IMR-90 (cell line): ENCODE data around the gene GPR157. TPM values are rescaled to one million over a fixed set of nuclear protein-coding genes. Genes with fewer than 3 reads are reported as not detected.

Experiments
- ATAC-seq: fragments of 200-7000 bp; cut with Tn5 transposase; 2 replicates; pipeline ENCODE4 v1.9.1; 2020; ENCODE audit warnings: low read depth, mild to moderate bottlenecking, moderate library complexity
- BruUV-seq: library from RNA; stranded (reverse); fragments of 400-500 nt; replicated peaks from 2 replicates; lab custom pipeline; 2021; lab: Mats Ljungman, UMichigan
- CTCF ChIA-PET: fragments of 300-600 bp; formaldehyde crosslinking; extraction: SDS; loops from one replicate; lab custom pipeline; 2021; ENCODE audit warnings: antibody characterized with exemption; lab: Yijun Ruan, JAX
- POLR2A ChIA-PET: fragments of 300-600 bp; sonication (Branson Sonifier 250); formaldehyde crosslinking; loops from one replicate; lab custom pipeline; 2022; ENCODE audit warnings: antibody characterized with exemption; ENCODE audit not compliant: unreplicated experiment; lab: Charles Lee
- DNase-seq: peaks from one replicate; pipeline ENCODE4 v3.0.0; 2013
- H2AFZ ChIP-seq: replicated peaks from 2 replicates; pipeline ENCODE3; 2013; ENCODE audit warnings: low read length, mild to moderate bottlenecking; ENCODE audit not compliant: poor library complexity
- H2AK5ac ChIP-seq: 2 replicates; pipeline ENCODE4 v1.6.1; 2013; ENCODE audit warnings: low read depth, low read length, inconsistent platforms
- H2AK9ac ChIP-seq: replicated peaks from 2 replicates; pipeline ENCODE3; 2013; ENCODE audit warnings: mild to moderate bottlenecking, low read depth, low read length, moderate library complexity; ENCODE audit not compliant: poor library complexity
- H2BK120ac ChIP-seq: 2 replicates; pipeline ENCODE4 v1.6.1; 2013; ENCODE audit warnings: low read depth, low read length, inconsistent platforms
- H2BK15ac ChIP-seq: 3 replicates; pipeline ENCODE4 v1.6.1; 2013; ENCODE audit warnings: low read depth, low read length, inconsistent platforms
- H2BK20ac ChIP-seq: 2 replicates; pipeline ENCODE4 v1.6.1; 2013; ENCODE audit warnings: low read depth, mild to moderate bottlenecking, inconsistent platforms, low read length, moderate library complexity
- H2BK5ac ChIP-seq: 2 replicates; pipeline ENCODE4 v1.6.1; 2013; ENCODE audit warnings: mild to moderate bottlenecking, low read depth, low read length, inconsistent platforms; ENCODE audit not compliant: poor library complexity, severe bottlenecking
- H3K14ac ChIP-seq: replicated peaks from 2 replicates; pipeline ENCODE4 v1.6.1; 2013; ENCODE audit warnings: low read depth, low read length, inconsistent platforms
- H3K18ac ChIP-seq: 2 replicates; pipeline ENCODE4 v1.6.1; 2013; ENCODE audit warnings: low read depth, low read length, control low read depth
- H3K23ac ChIP-seq: 2 replicates; pipeline ENCODE4 v1.6.1; 2013; ENCODE audit warnings: low read depth, low read length, inconsistent platforms
- H3K27ac ChIP-seq: 2 replicates; pipeline ENCODE4 v1.5.1; 2013; ENCODE audit warnings: mild to moderate bottlenecking, control low read depth, low read length; ENCODE audit not compliant: insufficient read depth
- H3K27me3 ChIP-seq: 2 replicates; pipeline ENCODE4 v1.6.1; 2013; ENCODE audit warnings: low read length; ENCODE audit not compliant: control insufficient read depth, insufficient read depth
- H3K36me3 ChIP-seq: 2 replicates; pipeline ENCODE4 v1.6.1; 2013; ENCODE audit warnings: low read length, mixed read lengths; ENCODE audit not compliant: control insufficient read depth, insufficient read depth
- H3K4ac ChIP-seq: 2 replicates; pipeline ENCODE4 v1.6.1; 2013; ENCODE audit warnings: low read depth, low read length, inconsistent platforms
- H3K4me1 ChIP-seq: 2 replicates; pipeline ENCODE4 v1.6.1; 2013; ENCODE audit warnings: low read length, mixed read lengths; ENCODE audit not compliant: control insufficient read depth, insufficient read depth
- H3K4me2 ChIP-seq: 2 replicates; pipeline ENCODE4 v1.6.1; 2013; ENCODE audit warnings: low read depth, mild to moderate bottlenecking, control low read depth, low read length, moderate library complexity
- H3K4me3 ChIP-seq: 2 replicates; pipeline ENCODE4 v1.5.1; 2013; ENCODE audit warnings: low read depth, mild to moderate bottlenecking, control low read depth, low read length, moderate library complexity; ENCODE audit not compliant: insufficient read depth
- H3K56ac ChIP-seq: 2 replicates; pipeline ENCODE4 v1.6.1; 2013; ENCODE audit warnings: low read length, inconsistent platforms; ENCODE audit not compliant: insufficient read depth; ENCODE audit errors: extremely low read depth
- H3K79me1 ChIP-seq, 2 experiments: 2 replicates each; pipeline ENCODE4 v1.6.1; 2013; ENCODE audit warnings: low read length in 2 of 2, inconsistent platforms in 1 of 2, low read depth in 1 of 2
- H3K9ac ChIP-seq: 2 replicates; pipeline ENCODE4 v1.6.1; 2013; ENCODE audit warnings: low read depth, low read length, control low read depth
- H3K9me1 ChIP-seq: 2 replicates; pipeline ENCODE4 v1.6.1; 2013; ENCODE audit warnings: low read length, inconsistent platforms; ENCODE audit not compliant: insufficient read depth
- H3K9me3 ChIP-seq: 2 replicates; pipeline ENCODE4 v1.6.1; 2013; ENCODE audit warnings: low read length; ENCODE audit not compliant: control insufficient read depth, insufficient read depth
- H4K20me1 ChIP-seq: 2 replicates; pipeline ENCODE4 v1.6.1; 2013; ENCODE audit warnings: low read length, inconsistent platforms; ENCODE audit not compliant: insufficient read depth
- H4K5ac ChIP-seq: 2 replicates; pipeline ENCODE4 v1.6.1; 2013; ENCODE audit warnings: mild to moderate bottlenecking, low read depth, low read length, control low read depth
- H4K8ac ChIP-seq, 2 experiments: 2 replicates each; pipeline ENCODE4 v1.6.1; 2013; ENCODE audit warnings: low read depth in 2 of 2, low read length in 2 of 2, control low read depth in 1 of 2, inconsistent platforms in 1 of 2
- H4K91ac ChIP-seq: 2 replicates; pipeline ENCODE4 v1.6.1; 2013; ENCODE audit warnings: low read depth, low read length, inconsistent platforms; ENCODE audit not compliant: insufficient read depth
- BHLHE40 ChIP-seq: fragments of 150-350 bp; IDR thresholded peaks from 2 replicates; pipeline ENCODE4 v1.6.1; 2016; ENCODE audit warnings: mild to moderate bottlenecking, low read depth, low read length
- CEBPB ChIP-seq: IDR thresholded peaks from 2 replicates; pipeline ENCODE4 v1.6.1; 2012; ENCODE audit warnings: low read depth, low read length, improper control_type of control experiment
- CHD1 ChIP-seq: IDR thresholded peaks from 2 replicates; pipeline ENCODE4 v1.6.1; 2012; ENCODE audit warnings: low read depth, low read length, improper control_type of control experiment
- CTCF ChIP-seq: conservative IDR thresholded peaks from 2 replicates; pipeline ENCODE4 v1.5.1; 2012; ENCODE audit warnings: mild to moderate bottlenecking, low read depth, low read length, improper control_type of control experiment
- ELK1 ChIP-seq: fragments of 150-350 bp; IDR thresholded peaks from 2 replicates; pipeline ENCODE4 v1.6.1; 2016; ENCODE audit warnings: low read depth, mild to moderate bottlenecking, low read length, moderate library complexity, borderline replicate concordance
- FOS ChIP-seq: fragments of 150-350 bp; IDR thresholded peaks from 2 replicates; pipeline ENCODE4 v1.6.1; 2016; ENCODE audit warnings: low read depth, low read length
- MAFK ChIP-seq: IDR thresholded peaks from 2 replicates; pipeline ENCODE4 v1.6.1; 2012; ENCODE audit warnings: low read depth, low read length, improper control_type of control experiment
- MXI1 ChIP-seq: IDR thresholded peaks from 2 replicates; pipeline ENCODE4 v1.6.1; 2012; ENCODE audit warnings: low read depth, mild to moderate bottlenecking, low read length, moderate library complexity, borderline replicate concordance
- NFE2L2 ChIP-seq: fragments of 150-350 bp; IDR thresholded peaks from 2 replicates; pipeline ENCODE4 v1.6.1; 2016; ENCODE audit warnings: low read depth, mild to moderate bottlenecking, low read length
- POLR2A ChIP-seq: IDR thresholded peaks from 2 replicates; pipeline ENCODE4 v1.6.1; 2012; ENCODE audit warnings: mild to moderate bottlenecking, low read depth, low read length
- RAD21 ChIP-seq: IDR thresholded peaks from 2 replicates; pipeline ENCODE4 v1.6.1; 2012; ENCODE audit warnings: low read length, improper control_type of control experiment
- RCOR1 ChIP-seq: IDR thresholded peaks from 2 replicates; pipeline ENCODE4 v1.6.1; 2012; ENCODE audit warnings: mild to moderate bottlenecking, low read length, improper control_type of control experiment; ENCODE audit not compliant: insufficient replicate concordance
- USF2 ChIP-seq: fragments of 150-350 bp; IDR thresholded peaks from 2 replicates; pipeline ENCODE4 v1.6.1; 2017; ENCODE audit warnings: mild to moderate bottlenecking, antibody characterized with exemption, low read length, low read depth
- WGBS, 2 experiments: methylation state at CpG; one replicate each; pipeline versions ENCODE4 v1.1.5 to v1.1.7; 2013; ENCODE audit warnings: missing lambda C conversion rate in 2 of 2; ENCODE audit not compliant: insufficient read length in 1 of 2; ENCODE audit errors: extremely low coverage in 2 of 2; 5-methylcytosine and 5-hydroxymethylcytosine counted together
- dilution Hi-C: fragments of 300-500 bp; cut with HindIII; formaldehyde crosslinking; loops from one replicate; pipeline ENCODE4 v1.14.3; 2018; ENCODE audit warnings: low sequenced_read_pairs; ENCODE audit not compliant: unreplicated experiment
- in situ Hi-C: fragments of 300-500 bp; cut with MboI; formaldehyde crosslinking; loops from 3 replicates; pipeline ENCODE4 v1.14.3; 2019; ENCODE audit warnings: low sequenced_read_pairs, inconsistent platforms, mixed read lengths
- intact Hi-C: fragments of 100-400 bp; cut with micrococcal nuclease; formaldehyde crosslinking; loops from 2 replicates; pipeline ENCODE4 v1.10.0; 2022
- polyA plus RNA-seq, 3 experiments: library from polyadenylated mRNA; depleted of rRNA; stranded (reverse); fragments of >200 nt; gene quantifications; 2 replicates each; pipeline ENCODE4 v1.2.3, GENCODE V29; 2012; ENCODE audit warnings: low replicate concordance in 1 of 3
- total RNA-seq: library from RNA; depleted of rRNA; stranded (reverse); fragments of >200 nt; gene quantifications from 2 replicates; pipeline ENCODE4 v1.2.3, GENCODE V29; 2012

The GPR157 gene
- total and polyA plus RNA-seq, 2 of the 4 experiments (the other 2 are of a cell fraction): 1.8 to 2.7 TPM

GRCh38 chr1:9127395-9128165 is 1.3 kb downstream of the GPR157 start (continued):
- TF ChIP-seq CTCF (no peak), MAFK (no peak)

- Histone ChIP-seq H3K56ac (no peak overlapping the region), H3K14ac (no peak overlapping the region), H2AFZ (no peak overlapping the region), H3K18ac (no peak overlapping the region), H3K27me3 (no peaks in the 10 kb centered on the region), H3K4me3 (no peak overlapping the region), H2AK5ac (no peak overlapping the region), H3K79me1 (peaks cover 5 to 16% of the 10 kb centered on the region in 2 experiments; a peak in 3 of 4 replicates), H3K9ac (no peak overlapping the region), H3K36me3 (no peaks in the 10 kb centered on the region), H2BK15ac (no peak overlapping the region), H3K4me2 (no peak overlapping the region), H4K20me1 (peaks cover 7% of the 10 kb centered on the region), H3K9me1 (peaks cover 4% of the 10 kb centered on the region; the same call in 1 of the 2 replicates), H2BK5ac (no peak overlapping the region), H3K4me1 (peaks cover 12% of the 10 kb centered on the region), H2BK120ac (no peak overlapping the region), H3K27ac (no peak overlapping the region), H4K5ac (no peak overlapping the region), H3K9me3 (no peaks in the 10 kb centered on the region), H2AK9ac (no peak overlapping the region), H4K91ac (no peak overlapping the region), H3K23ac (peak overlapping the region; percentile 36; the same call in 1 of the 2 replicates), H4K8ac (no peak overlapping the region), H3K4ac (no peak overlapping the region), H2BK20ac (no peak overlapping the region)
- no TSS peak for BruUV-seq
- CTCF ChIA-PET: interaction anchor here (2.1 kb wide), 1 partner anchor 16 kb away, joined by 7 read pairs; no protein-coding TSS in a partner anchor
- no CpG with 5 or more reads among the region's 2 CpGs for WGBS, 2 experiments
- intact Hi-C loops (loop anchor here (5.0 kb wide), 1 partner anchor 76 kb away; no protein-coding TSS in a partner anchor), in situ Hi-C loops (loop anchor here (10.0 to 25.0 kb wide), 2 partner anchors 62 to 361 kb away; partner anchors contain the start of gene SLC2A5), dilution Hi-C loops (no loop called here)
- DNase-seq (no peak), ATAC-seq (no peak)
- POLR2A ChIA-PET: no interaction called here
- TF ChIP-seq BHLHE40 (no peak), RAD21 (no peak), POLR2A (no peak), MAFK (no peak), CHD1 (no peak), USF2 (no peak), NFE2L2 (no peak), MXI1 (no peak), RCOR1 (no peak), ELK1 (no peak), FOS (no peak), CEBPB (no peak)
Measured at GRCh38 chr1:9126511-9126910, 2.4 kb downstream of the GPR157 start.
